GM21515 (cell line): ENCODE results near the gene BTRC.

Source experiments
- ATAC-seq: cut with Tn5 transposase; IDR thresholded peaks from one replicate; pipeline ENCODE4 v1.9.1; 2021; ENCODE audit not compliant: unreplicated experiment

The BTRC gene

GRCh38 chr10:101564490-101564991, 210.6 kb downstream of the BTRC start:
- ATAC-seq = no peak

- no peak for ATAC-seq
Observed at GRCh38 chr10:101565370-101565900, 211.5 kb downstream of the BTRC start.

DNA sequence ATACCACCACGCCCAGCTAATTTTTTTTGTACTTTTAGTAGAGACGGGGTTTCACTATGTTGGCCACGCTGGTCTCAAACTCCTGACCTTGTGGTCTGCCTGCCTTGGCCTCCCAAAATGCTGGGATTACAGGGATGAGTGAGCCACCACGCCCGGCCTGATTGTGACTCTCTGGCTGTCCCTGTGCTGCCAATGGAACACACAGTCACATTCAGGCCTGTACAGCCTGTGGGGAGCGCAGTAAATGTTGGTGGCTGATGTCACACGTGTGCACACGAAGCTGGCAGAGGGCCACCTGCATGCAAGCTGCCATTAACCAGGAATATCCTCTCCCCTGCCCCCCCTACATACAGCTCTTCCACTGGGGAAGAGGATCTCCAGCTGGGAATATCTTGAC, 212.0 kb downstream of the BTRC start:
- ATAC-seq = no peak

- ATAC-seq = no peak
Observed at GRCh38 chr10:101566333-101567164, 212.6 kb downstream of the BTRC start.

GRCh38 chr10:101567165-101568006, 213.4 kb downstream of the BTRC start:
- no peak for ATAC-seq

- no peak for ATAC-seq
Observed at GRCh38 chr10:101568054-101568745, 214.2 kb downstream of the BTRC start.

- no peak for ATAC-seq
Observed at GRCh38 chr10:101569323-101569621, 215.3 kb downstream of the BTRC start.

GRCh38 chr10:101569622-101570427, 215.9 kb downstream of the BTRC start:
- peak; percentile 71 for ATAC-seq

GRCh38 chr10:101570428-101571270, 216.7 kb downstream of the BTRC start:
- ATAC-seq = no peak

DNA sequence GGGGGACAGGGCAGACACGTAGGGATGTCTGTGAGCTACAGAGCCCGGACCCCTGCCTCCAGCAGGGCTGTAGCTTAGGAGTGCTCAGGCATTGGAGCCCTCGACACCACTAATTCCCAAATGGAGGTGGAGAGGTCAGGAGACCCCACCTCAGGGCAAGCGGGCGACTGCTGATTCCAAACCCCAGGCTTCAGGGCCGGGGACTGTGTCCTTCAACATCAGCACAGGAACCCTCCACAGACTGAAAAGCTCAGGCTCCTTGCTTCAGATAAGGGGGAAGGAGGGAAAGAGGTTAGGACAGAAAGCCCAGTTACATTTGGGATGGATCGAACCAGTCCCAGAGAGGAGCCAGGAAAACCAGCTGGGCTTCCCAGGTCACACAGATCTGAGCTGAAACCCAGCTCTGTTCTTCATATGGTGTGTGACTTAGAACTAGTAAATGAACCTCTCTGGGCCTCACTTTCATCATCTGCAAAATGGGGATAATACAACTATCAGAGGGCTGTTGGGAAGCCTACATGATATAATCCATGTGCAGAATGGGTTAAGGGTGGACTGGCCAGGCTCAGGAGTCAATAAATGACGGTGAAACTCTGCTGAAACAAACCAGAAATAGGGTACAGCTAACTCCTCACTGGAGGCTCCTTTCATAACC, 217.4 kb downstream of the BTRC start:
- ATAC-seq = no peak

DNA sequence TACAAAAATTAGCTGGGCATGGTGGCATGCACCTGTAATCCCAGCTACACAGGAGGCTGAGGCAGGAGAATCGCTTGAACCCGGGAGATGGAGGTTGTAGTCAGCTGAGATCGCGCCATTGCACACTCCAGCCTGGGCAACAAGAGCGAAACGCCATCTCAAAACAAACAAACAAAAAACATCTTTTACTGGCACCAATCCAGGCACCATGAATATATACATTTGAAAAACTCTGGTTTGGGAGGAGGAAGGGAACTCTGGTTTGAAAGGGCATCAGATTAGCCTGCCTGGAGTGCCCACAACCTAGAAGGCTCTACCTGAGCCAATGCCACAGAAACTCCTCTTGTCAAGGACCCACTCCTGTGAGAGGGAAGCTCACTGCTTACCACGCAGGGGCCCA, 218.2 kb downstream of the BTRC start:
- no peak for ATAC-seq

- no peak for ATAC-seq
Observed at GRCh38 chr10:101572785-101573184, 218.8 kb downstream of the BTRC start.

GRCh38 chr10:101573885-101574753, 220.2 kb downstream of the BTRC start:
- ATAC-seq = no peak

DNA sequence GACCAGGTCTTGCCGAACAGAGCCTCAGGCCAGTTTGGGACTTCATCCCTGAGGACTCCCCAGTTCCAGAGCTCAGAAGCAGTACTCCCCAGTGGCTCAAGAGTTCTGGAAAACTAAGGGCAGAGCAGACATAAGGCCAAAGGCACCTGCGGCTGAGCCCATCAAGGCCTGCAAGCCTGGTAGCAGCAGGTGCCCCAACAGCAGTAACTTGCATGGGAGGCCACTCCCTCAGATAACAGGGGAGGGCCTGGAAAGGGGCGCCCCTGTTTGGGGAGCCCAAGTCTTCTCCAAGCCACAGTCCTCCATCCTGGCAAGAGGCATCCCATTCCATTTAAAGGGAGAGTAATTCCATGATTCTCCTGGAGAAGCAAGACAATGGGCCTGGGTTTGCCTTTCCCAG, 221.1 kb downstream of the BTRC start:
- no peak for ATAC-seq

- ATAC-seq = no peak
Observed at GRCh38 chr10:101575580-101576210, 221.7 kb downstream of the BTRC start.

GRCh38 chr10:101576211-101576863, 222.4 kb downstream of the BTRC start:
- ATAC-seq = no peak
